Neural progenitor cell (in vitro differentiated cells): Measurements from ENCODE around the gene WDR27.

Experiments used
- EZH2 ChIP-seq: fragments of 200-600 bp; sonication (generic); IDR thresholded peaks from 2 replicates; pipeline ENCODE4 v1.6.1; 2017; ENCODE audit warnings: antibody characterized with exemption, mild to moderate bottlenecking, moderate library complexity
- EZH2phosphoT487 ChIP-seq: fragments of 200-600 bp; sonication (generic); IDR thresholded peaks from 2 replicates; pipeline ENCODE4 v1.6.1; 2017; ENCODE audit warnings: antibody characterized with exemption
- TF ChIP-seq, protein P1 (sequence below): fragments of 200-600 bp; sonication (generic); IDR thresholded peaks from 2 replicates; pipeline ENCODE4 v1.5.1; 2017; ENCODE audit warnings: antibody characterized with exemption, mild to moderate bottlenecking

GRCh38 chr6:169429001-169429400 is 272.8 kb downstream of the WDR27 start:
- no peak for TF ChIP-seq EZH2
- TF ChIP-seq, protein P1, sequence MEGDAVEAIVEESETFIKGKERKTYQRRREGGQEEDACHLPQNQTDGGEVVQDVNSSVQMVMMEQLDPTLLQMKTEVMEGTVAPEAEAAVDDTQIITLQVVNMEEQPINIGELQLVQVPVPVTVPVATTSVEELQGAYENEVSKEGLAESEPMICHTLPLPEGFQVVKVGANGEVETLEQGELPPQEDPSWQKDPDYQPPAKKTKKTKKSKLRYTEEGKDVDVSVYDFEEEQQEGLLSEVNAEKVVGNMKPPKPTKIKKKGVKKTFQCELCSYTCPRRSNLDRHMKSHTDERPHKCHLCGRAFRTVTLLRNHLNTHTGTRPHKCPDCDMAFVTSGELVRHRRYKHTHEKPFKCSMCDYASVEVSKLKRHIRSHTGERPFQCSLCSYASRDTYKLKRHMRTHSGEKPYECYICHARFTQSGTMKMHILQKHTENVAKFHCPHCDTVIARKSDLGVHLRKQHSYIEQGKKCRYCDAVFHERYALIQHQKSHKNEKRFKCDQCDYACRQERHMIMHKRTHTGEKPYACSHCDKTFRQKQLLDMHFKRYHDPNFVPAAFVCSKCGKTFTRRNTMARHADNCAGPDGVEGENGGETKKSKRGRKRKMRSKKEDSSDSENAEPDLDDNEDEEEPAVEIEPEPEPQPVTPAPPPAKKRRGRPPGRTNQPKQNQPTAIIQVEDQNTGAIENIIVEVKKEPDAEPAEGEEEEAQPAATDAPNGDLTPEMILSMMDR: no peak
- no peak for TF ChIP-seq EZH2phosphoT487
